Endothelial cell (in vitro differentiated cells): ENCODE results near the gene SYNJ2. TPM values are rescaled to one million over a fixed set of nuclear protein-coding genes. Genes with fewer than 3 reads are reported as not detected.

ENCODE experiments used
- DNase-seq: peaks from one replicate; pipeline ENCODE4 v3.0.0; 2021; ENCODE audit warnings: low spot score
- H3K27ac Mint-ChIP-seq: one replicate; pipeline ENCODE4 v1.8.0; 2021; ENCODE audit warnings: mixed read lengths, inconsistent platforms; ENCODE audit not compliant: unreplicated experiment
- H3K27me3 Mint-ChIP-seq: one replicate; pipeline ENCODE4 v1.8.0; 2021; ENCODE audit warnings: mild to moderate bottlenecking, moderate library complexity, mixed read lengths, inconsistent platforms; ENCODE audit not compliant: unreplicated experiment
- H3K36me3 Mint-ChIP-seq: one replicate; pipeline ENCODE4 v1.8.0; 2021; ENCODE audit warnings: mild to moderate bottlenecking, low read depth, mixed read lengths, inconsistent platforms; ENCODE audit not compliant: unreplicated experiment
- H3K4me1 Mint-ChIP-seq: one replicate; pipeline ENCODE4 v1.8.0; 2021; ENCODE audit warnings: mild to moderate bottlenecking, mixed read lengths, inconsistent platforms; ENCODE audit not compliant: unreplicated experiment
- H3K4me3 Mint-ChIP-seq: one replicate; pipeline ENCODE4 v1.8.0; 2021; ENCODE audit warnings: mild to moderate bottlenecking, mixed read lengths, inconsistent platforms; ENCODE audit not compliant: unreplicated experiment
- H3K9me3 Mint-ChIP-seq: one replicate; pipeline ENCODE4 v1.8.0; 2021; ENCODE audit warnings: mixed read lengths, inconsistent platforms; ENCODE audit not compliant: unreplicated experiment
- CTCF ChIP-seq: fragments of 200-600 bp; sonication (generic); IDR thresholded peaks from one replicate; pipeline ENCODE4 v1.5.0; 2021; ENCODE audit warnings: antibody characterized with exemption; ENCODE audit not compliant: unreplicated experiment
- total RNA-seq: library from RNA; stranded (reverse); fragmentation: NEBNext Ultra II Directional; extraction: Animal tissue kit (Norgen Biotek cat#: 25700); gene quantifications from one replicate; pipeline ENCODE4 v1.2.1, GENCODE V29; 2021; ENCODE audit not compliant: unreplicated experiment

The SYNJ2 gene
- total RNA-seq, 1 donor from 2014 or later, result 33.7 TPM

GRCh38 chr6:157981132-157981394 lies 600 bp upstream of the SYNJ2 start:
- H3K27ac Mint-ChIP-seq, result no peak overlapping the region
- peaks cover 19% of the 10 kb centered on the region for H3K27me3 Mint-ChIP-seq
- H3K9me3 Mint-ChIP-seq, result no peaks in the 10 kb centered on the region
- DNase-seq, result no peak
- no peak for TF ChIP-seq CTCF
- H3K4me1 Mint-ChIP-seq, result peaks cover 30% of the 10 kb centered on the region
- H3K4me3 Mint-ChIP-seq, result peak overlapping the region; percentile 71
- H3K36me3 Mint-ChIP-seq, result peaks cover 9% of the 10 kb centered on the region

- Mint-ChIP-seq H3K4me1 (peaks cover 30% of the 10 kb centered on the region), H3K27ac (peak overlapping the region; percentile 80), H3K9me3 (no peaks in the 10 kb centered on the region), H3K36me3 (peaks cover 9% of the 10 kb centered on the region), H3K4me3 (peak overlapping the region; percentile 92), H3K27me3 (peaks cover 19% of the 10 kb centered on the region)
- DNase-seq, result peak; percentile 46
- TF ChIP-seq CTCF, result no peak
These were observed 469 bp downstream of the SYNJ2 start for GRCh38 chr6:157982102-157982562.

DNA sequence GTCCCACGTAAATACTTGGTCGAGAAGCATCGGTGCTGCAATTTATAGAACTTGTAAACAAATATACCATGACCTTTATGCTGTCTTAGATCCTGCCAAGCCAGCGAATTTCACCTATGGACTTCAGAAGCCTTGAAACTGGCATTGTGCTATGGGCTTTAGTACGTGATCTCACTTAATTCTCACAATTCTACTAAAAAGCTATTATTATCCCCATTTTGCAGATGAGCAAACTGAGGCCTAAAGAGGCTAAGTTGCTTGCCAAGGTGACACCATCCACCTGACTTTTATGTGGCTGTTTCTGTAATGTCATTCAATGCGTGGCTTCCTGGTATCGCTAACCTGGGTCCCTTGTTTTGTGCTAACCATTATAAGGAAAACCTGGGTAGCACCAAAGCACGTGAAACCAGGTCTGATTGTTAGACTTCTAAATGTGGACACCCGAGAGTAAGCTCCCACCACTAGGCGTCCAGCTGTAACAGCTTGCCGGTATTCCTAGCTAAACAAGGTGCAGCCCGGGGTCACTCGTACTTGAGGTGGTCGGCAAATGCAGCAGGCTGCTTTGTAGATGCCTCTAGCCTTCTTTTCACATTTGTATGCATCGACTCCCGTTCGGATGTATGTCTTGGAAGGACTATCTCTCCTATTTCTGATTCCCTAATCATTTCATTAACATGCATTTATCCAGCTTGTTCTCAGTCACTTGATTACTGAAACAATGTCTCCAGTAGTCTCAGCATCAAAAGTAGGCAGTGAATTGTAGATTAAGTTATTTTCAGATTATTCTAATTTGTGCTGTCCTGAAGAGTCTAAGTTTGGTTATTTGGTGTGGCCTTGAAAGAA lies 1.1 kb downstream of the SYNJ2 start:
- Mint-ChIP-seq H3K27ac (peak overlapping the region; percentile 80), H3K4me1 (peaks cover 30% of the 10 kb centered on the region), H3K27me3 (peaks cover 19% of the 10 kb centered on the region), H3K4me3 (peak overlapping the region; percentile 92), H3K9me3 (no peaks in the 10 kb centered on the region), H3K36me3 (peaks cover 9% of the 10 kb centered on the region)
- DNase-seq, result no peak
- TF ChIP-seq CTCF, result no peak

- H3K36me3 Mint-ChIP-seq, result peaks cover 5% of the 10 kb centered on the region
- peaks cover 19% of the 10 kb centered on the region for H3K27me3 Mint-ChIP-seq
- DNase-seq, result no peak
- H3K4me3 Mint-ChIP-seq, result peak overlapping the region; percentile 92
- TF ChIP-seq CTCF, result no peak
- H3K27ac Mint-ChIP-seq, result no peak overlapping the region
- H3K9me3 Mint-ChIP-seq, result no peaks in the 10 kb centered on the region
- H3K4me1 Mint-ChIP-seq, result peaks cover 30% of the 10 kb centered on the region
These were observed 1.9 kb downstream of the SYNJ2 start for GRCh38 chr6:157983406-157984119.

DNA sequence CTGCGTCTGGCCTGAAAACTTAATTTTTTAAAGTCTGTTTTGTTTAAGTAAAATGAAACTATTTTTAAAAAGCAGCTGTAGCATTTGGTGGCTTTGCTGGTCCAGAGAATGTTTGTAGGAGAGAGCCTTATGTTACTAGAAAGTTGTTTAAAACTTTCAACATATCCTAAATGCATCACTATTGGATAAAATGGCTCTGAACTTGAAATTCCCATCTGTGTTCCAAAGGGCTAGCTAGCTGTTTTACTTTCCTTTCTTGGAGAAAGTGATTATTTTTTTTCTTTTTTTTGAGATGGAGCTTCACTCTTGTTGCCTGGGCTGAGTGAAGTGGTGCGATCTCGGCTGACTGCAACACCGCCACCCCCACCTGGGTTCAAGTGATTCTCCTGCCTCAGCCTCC lies 2.5 kb downstream of the SYNJ2 start:
- no peak overlapping the region for H3K4me3 Mint-ChIP-seq

More for the DNA sequence above, 2.5 kb downstream of the SYNJ2 start:
- H3K9me3 Mint-ChIP-seq, result no peaks in the 10 kb centered on the region
- H3K36me3 Mint-ChIP-seq, result peaks cover 5% of the 10 kb centered on the region
- H3K4me1 Mint-ChIP-seq, result peaks cover 34% of the 10 kb centered on the region
- peaks cover 19% of the 10 kb centered on the region for H3K27me3 Mint-ChIP-seq
- DNase-seq, result no peak
- no peak overlapping the region for H3K27ac Mint-ChIP-seq
- no peak for TF ChIP-seq CTCF
